RCC 7860 (cell line): ENCODE data around the gene LYPD6B.

Source experiments
- DNase-seq: peaks from one replicate; pipeline ENCODE4 v3.0.0-alpha.2; 2015; ENCODE audit warnings: low spot score
- FAIRE-seq: peaks from 2 replicates; lab custom pipeline; 2012; peaks lifted over from hg19 to GRCh38; lab: Jason Lieb, UNC

Gene LYPD6B

GRCh38 chr2:149038442-149039212 is at the start of gene LYPD6B:
Gene LYPD6B, plus strand, starts transcription at chr2:149038699. Its CDS starts 92,250 bp downstream, at chr2:149130949.
- FAIRE-seq, result no peak

GRCh38 chr2:148989882-148990493 is 48.5 kb upstream of the LYPD6B start:
- FAIRE-seq, result no peak

More at GRCh38 chr2:149038442-149039212, at the start of gene LYPD6B:
- no peak for DNase-seq

GRCh38 chr2:148990968-148991367 is 47.5 kb upstream of the LYPD6B start:
- no peak for FAIRE-seq

More at GRCh38 chr2:148989882-148990493, 48.5 kb upstream of the LYPD6B start:
- DNase-seq, result peak; percentile 34

GRCh38 chr2:148992448-148992847 is 46.1 kb upstream of the LYPD6B start:
- no peak for FAIRE-seq

More at GRCh38 chr2:148990968-148991367, 47.5 kb upstream of the LYPD6B start:
- no peak for DNase-seq

GRCh38 chr2:148993351-148993750 is 45.1 kb upstream of the LYPD6B start:
- no peak for FAIRE-seq
- no peak for DNase-seq

More at GRCh38 chr2:148992448-148992847, 46.1 kb upstream of the LYPD6B start:
- no peak for DNase-seq

GRCh38 chr2:148994341-148994740 is 44.2 kb upstream of the LYPD6B start:
- FAIRE-seq (no peak), DNase-seq (no peak)

GRCh38 chr2:148996805-148997204 is 41.7 kb upstream of the LYPD6B start:
- DNase-seq, result no peak
- no peak for FAIRE-seq

- FAIRE-seq, result no peak
- no peak for DNase-seq
Measured at GRCh38 chr2:148998165-148998830, 40.2 kb upstream of the LYPD6B start.

- no peak for FAIRE-seq
- no peak for DNase-seq
Measured at GRCh38 chr2:148998831-148999200, 39.7 kb upstream of the LYPD6B start.

- FAIRE-seq (no peak), DNase-seq (no peak)
Measured at GRCh38 chr2:148999451-148999921, 39.0 kb upstream of the LYPD6B start.

GRCh38 chr2:149000158-149000938 is 38.2 kb upstream of the LYPD6B start:
- FAIRE-seq, result no peak
- no peak for DNase-seq

GRCh38 chr2:149001496-149001895 is 37.0 kb upstream of the LYPD6B start:
- no peak for FAIRE-seq
- DNase-seq, result no peak

GRCh38 chr2:149002378-149002890 is 36.1 kb upstream of the LYPD6B start:
- FAIRE-seq, result no peak

GRCh38 chr2:149002891-149003740 is 35.4 kb upstream of the LYPD6B start:
- no peak for FAIRE-seq
- DNase-seq, result no peak

More at GRCh38 chr2:149002378-149002890, 36.1 kb upstream of the LYPD6B start:
- DNase-seq, result no peak

GRCh38 chr2:149004836-149005235 is 33.7 kb upstream of the LYPD6B start:
- no peak for FAIRE-seq
- no peak for DNase-seq

GRCh38 chr2:149005471-149006077 is 32.9 kb upstream of the LYPD6B start:
- FAIRE-seq, result no peak
- DNase-seq, result no peak

- DNase-seq, result no peak
- FAIRE-seq, result no peak
Measured at GRCh38 chr2:149006883-149007543, 31.5 kb upstream of the LYPD6B start.

- FAIRE-seq, result no peak
Measured at GRCh38 chr2:149008381-149008780, 30.1 kb upstream of the LYPD6B start.

More at GRCh38 chr2:149008381-149008780, 30.1 kb upstream of the LYPD6B start:
- DNase-seq, result no peak
